Fibroblast of the aortic adventitia (primary cell): Measurements from ENCODE around the gene PIGA. TPM values are rescaled to one million over a fixed set of nuclear protein-coding genes. Genes with fewer than 3 reads are reported as not detected.

Experiments used
- DNase-seq: peaks from one replicate; pipeline ENCODE4 v3.0.0-alpha.2; 2010; ENCODE audit warnings: low read depth
- H3K4me3 ChIP-seq: 2 replicates; pipeline ENCODE4 v1.5.1; 2011; ENCODE audit warnings: low read depth, mild to moderate bottlenecking, control low read depth, low read length, moderate library complexity
- total RNA-seq: library from RNA; depleted of rRNA; stranded (reverse); fragments of >200 nt; gene quantifications from 2 replicates; pipeline ENCODE4 v1.2.3, GENCODE V29; 2012; ENCODE audit warnings: low replicate concordance
- TF ChIP-seq, protein P1 (sequence below): IDR thresholded peaks from 2 replicates; pipeline ENCODE4 v1.5.1; 2011; ENCODE audit warnings: mild to moderate bottlenecking, low read length, control low read depth, inconsistent platforms; ENCODE audit not compliant: insufficient read depth

PIGA gene, protein sequence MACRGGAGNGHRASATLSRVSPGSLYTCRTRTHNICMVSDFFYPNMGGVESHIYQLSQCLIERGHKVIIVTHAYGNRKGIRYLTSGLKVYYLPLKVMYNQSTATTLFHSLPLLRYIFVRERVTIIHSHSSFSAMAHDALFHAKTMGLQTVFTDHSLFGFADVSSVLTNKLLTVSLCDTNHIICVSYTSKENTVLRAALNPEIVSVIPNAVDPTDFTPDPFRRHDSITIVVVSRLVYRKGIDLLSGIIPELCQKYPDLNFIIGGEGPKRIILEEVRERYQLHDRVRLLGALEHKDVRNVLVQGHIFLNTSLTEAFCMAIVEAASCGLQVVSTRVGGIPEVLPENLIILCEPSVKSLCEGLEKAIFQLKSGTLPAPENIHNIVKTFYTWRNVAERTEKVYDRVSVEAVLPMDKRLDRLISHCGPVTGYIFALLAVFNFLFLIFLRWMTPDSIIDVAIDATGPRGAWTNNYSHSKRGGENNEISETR
- 1.9 and 10.5 TPM in 2 replicates for total RNA-seq

DNA sequence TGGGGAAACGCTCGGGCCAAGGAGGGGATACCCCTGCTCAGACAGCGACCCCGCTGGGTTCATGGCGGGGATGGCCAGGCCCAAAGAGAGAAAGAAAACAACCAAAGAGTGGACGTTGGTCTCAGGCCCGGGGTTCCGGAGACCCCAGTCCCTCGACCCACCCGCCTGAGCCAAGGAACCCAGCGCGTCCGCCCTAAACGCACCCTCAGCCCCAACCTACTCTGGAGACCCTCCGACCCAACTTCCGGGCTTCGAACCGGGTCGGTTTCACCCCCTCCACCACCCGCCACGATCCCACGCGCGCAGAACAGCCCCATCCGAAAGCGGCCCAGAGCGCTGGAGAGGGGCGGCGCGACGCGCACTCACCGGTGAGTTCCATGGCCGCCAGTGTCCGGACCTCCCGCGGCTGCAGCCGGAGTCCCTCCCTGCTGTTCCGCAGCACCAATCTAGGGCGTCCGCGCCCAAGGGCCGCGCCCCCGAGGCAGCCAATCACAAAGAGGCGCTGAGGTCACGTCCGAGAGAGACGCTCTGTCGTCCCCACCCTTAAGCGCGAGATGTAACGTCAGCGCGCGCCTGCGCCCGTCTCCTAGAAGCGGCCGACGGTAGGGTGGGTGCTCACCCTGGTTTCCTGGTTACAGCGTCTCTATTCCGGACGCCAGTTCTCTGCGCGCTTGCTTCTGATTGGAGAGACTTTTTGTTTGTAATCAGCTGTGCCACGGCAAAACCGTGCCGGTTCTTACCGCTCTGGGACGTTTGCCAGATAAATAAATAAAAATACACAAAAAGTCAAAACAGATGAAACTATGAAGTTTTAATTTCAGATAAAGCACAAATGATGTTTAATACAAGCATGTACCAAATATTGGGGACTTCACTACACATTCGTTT, at the start of gene PIGA:
TSS of gene PIGA (minus strand) at position 389 of the 888 bp plus-strand sequence. CDS start 3,593 bp downstream, outside the sequence.
- peak within 1 kb of the TSS; percentile 75 for H3K4me3 ChIP-seq
- TF ChIP-seq, protein P1, sequence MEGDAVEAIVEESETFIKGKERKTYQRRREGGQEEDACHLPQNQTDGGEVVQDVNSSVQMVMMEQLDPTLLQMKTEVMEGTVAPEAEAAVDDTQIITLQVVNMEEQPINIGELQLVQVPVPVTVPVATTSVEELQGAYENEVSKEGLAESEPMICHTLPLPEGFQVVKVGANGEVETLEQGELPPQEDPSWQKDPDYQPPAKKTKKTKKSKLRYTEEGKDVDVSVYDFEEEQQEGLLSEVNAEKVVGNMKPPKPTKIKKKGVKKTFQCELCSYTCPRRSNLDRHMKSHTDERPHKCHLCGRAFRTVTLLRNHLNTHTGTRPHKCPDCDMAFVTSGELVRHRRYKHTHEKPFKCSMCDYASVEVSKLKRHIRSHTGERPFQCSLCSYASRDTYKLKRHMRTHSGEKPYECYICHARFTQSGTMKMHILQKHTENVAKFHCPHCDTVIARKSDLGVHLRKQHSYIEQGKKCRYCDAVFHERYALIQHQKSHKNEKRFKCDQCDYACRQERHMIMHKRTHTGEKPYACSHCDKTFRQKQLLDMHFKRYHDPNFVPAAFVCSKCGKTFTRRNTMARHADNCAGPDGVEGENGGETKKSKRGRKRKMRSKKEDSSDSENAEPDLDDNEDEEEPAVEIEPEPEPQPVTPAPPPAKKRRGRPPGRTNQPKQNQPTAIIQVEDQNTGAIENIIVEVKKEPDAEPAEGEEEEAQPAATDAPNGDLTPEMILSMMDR = no peak
- peak; percentile 95 for DNase-seq

DNA sequence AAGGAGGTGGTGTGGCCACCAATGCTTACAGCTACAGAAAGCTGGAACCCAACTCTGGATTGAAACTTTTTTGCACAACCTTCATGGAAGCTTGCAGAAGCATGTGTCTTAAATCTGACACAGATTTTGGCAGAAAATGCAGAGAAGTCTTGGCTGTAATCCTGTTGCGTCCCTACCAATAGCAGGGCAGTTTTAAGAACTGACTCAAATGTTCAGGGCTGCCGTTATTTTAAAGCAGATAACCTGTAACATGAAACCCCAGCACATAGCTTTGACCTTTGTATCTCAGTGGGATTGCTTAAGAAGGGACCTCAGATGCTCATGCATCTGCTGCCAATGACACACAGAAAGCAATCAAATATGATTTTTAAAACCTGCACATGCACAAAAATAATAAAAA, 49.0 kb upstream of the PIGA start, which contains the start of gene VEGFD:
TSS of gene VEGFD (minus strand) at position 110 of the 400 bp plus-strand sequence. CDS start 467 bp downstream, outside the sequence.
- peak; percentile 89 for DNase-seq
- TF ChIP-seq, protein P1 = no peak
- H3K4me3 ChIP-seq = no peak within 1 kb of the TSS

DNA sequence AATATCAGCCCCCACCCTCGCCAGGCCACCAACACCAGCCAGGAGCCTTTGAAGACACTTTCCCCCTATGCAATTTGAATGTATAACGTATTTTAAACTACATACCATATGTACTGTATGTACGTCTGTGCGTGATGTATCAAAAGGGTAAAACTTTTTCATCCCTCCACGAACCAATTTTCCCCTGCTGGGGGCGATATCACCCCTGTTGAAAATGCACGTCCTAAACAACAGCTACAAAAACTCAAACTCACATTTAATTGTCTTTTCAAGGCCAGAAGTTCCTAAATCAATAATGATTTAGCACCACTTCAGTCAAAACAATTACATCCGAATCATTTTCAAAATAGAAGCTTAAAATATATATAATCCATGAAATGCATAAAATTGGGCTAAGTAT, 47.5 kb upstream of the PIGA start:
- TF ChIP-seq, protein P1 = peak; percentile 9
- no peak overlapping the region for H3K4me3 ChIP-seq
- DNase-seq = no peak

DNA sequence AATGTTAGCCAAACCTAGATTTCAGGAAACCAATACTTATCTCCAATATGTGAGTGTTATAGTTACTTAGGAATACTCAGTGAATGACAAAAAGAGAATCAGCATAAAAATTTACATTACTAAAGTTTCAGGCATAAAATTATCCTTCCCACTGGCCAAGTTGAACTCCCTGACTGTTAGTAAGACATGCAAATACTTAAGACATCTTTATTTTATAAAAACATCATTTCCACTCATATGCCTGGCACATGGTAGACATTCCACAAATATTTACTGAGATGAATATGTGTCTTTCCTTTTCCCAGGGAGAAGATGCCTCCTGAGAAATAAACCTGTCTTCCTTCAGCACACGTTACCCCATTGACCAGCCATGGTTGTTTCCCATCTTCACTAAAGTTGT, 41.6 kb upstream of the PIGA start:
- TF ChIP-seq, protein P1 = no peak
- H3K4me3 ChIP-seq = no peak overlapping the region
- DNase-seq = peak; percentile 22

DNA sequence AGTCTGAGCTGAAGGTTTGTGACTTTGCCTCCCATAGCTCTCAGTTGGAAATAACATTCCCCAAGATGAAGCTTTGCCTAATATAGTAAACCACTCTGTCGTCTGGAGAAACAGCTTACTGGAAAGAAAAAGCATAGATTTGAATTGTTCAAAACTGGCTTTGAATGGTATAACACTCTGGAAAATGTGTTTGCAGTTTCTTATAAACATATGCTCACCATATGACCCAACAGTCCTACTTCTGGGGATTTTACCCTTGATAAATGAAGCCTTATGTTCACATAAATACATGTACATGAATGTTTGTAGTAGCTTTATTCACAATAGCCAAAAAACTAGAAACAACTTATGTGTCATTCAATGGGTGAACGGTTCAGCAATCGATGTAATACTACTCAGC, 38.7 kb upstream of the PIGA start:
- no peak for DNase-seq

More for the DNA sequence above, 38.7 kb upstream of the PIGA start:
- TF ChIP-seq, protein P1 = no peak
- H3K4me3 ChIP-seq = no peak overlapping the region
